Right lobe of liver (tissue), 6 donors: ENCODE data around the gene DDX39A. TPM values are rescaled to one million over a fixed set of nuclear protein-coding genes. Genes with fewer than 3 reads are reported as not detected.

ENCODE experiments used
- ATAC-seq, 4 donors: fragments of 200-7000 bp; cut with Tn5 transposase; one replicate each; pipeline ENCODE4 v1.9.1; 2020; ENCODE audit warnings: mild to moderate bottlenecking in 4 of 4, moderate library complexity in 4 of 4
- DNase-seq, 3 donors: peaks; one replicate each; pipeline ENCODE4 v3.0.0-alpha.2; 2020
- H3K27ac ChIP-seq, 3 donors: fragments of 200-600 bp; one replicate each; pipeline ENCODE4 v1.8.0; 2022
- H3K27me3 ChIP-seq, 2 donors: fragments of 200-600 bp; one replicate each; pipeline ENCODE4 v1.8.0; 2022
- H3K36me3 ChIP-seq, 4 donors: fragments of 200-600 bp; sonication (generic) in 1 of 4; one replicate each; pipeline versions ENCODE4 v1.5.1 to v1.8.0; 2017 to 2022; ENCODE audit warnings: control low read depth in 1 of 4
- H3K4me1 ChIP-seq, 4 donors: fragments of 200-600 bp; sonication (generic) in 1 of 4; one replicate each; pipeline versions ENCODE4 v1.5.1 to v1.8.0; 2017 to 2022; ENCODE audit warnings: control low read depth in 1 of 4
- H3K4me3 ChIP-seq, 3 donors: fragments of 200-600 bp; one replicate each; pipeline ENCODE4 v1.8.0; 2022
- H3K9me3 ChIP-seq, 4 donors: fragments of 200-600 bp; sonication (generic) in 1 of 4; one replicate each; pipeline versions ENCODE4 v1.5.1 to v1.8.0; 2017 to 2022; ENCODE audit warnings: control low read depth in 1 of 4
- CTCF ChIP-seq, 4 donors: fragments of 200-600 bp in 3 of 4; fragments of 450-650 bp in 1 of 4; IDR thresholded peaks; one replicate each; pipeline versions ENCODE4 v1.5.1 to v1.8.0; 2016 to 2022; ENCODE audit warnings: antibody characterized with exemption in 4 of 4, mild to moderate bottlenecking in 2 of 4
- POLR2A ChIP-seq: fragments of 450-650 bp; IDR thresholded peaks from one replicate; pipeline ENCODE4 v1.6.1; 2017; ENCODE audit warnings: antibody characterized with exemption, mild to moderate bottlenecking
- whole genome bisulfite sequencing: methylation state at CpG from one replicate; pipeline ENCODE4 v1.1.6; 2018; ENCODE audit warnings: low coverage, low lambda C conversion rate; ENCODE audit not compliant: insufficient coverage; ENCODE audit errors: missing lambda C conversion rate; 5-methylcytosine and 5-hydroxymethylcytosine counted together
- intact Hi-C, 2 donors: fragments of 100-400 bp; cut with DNase I; formaldehyde crosslinking; loops; one replicate each; pipeline versions ENCODE4 v1.11.2 to v1.14.1; 2022
- total RNA-seq, 6 experiments: library from RNA; depleted of rRNA in 2 of 6; stranded (reverse); fragments of >200 nt in 2 of 6; fragmentation: NEBNext Ultra II Directional in 3 of 6; extraction: Animal tissue kit (Norgen Biotek cat#: 25700) in 3 of 6; gene quantifications; one replicate each; pipeline versions ENCODE4 v1.1.0 to v1.2.4, GENCODE V29; 2016 to 2023
- donor health status: DM: no; HTN: yes; CAD: no.
- donor health status: DM: no; HTN: no; CAD: no.
- donor health status: DM: no; HTN: no; CAD: no.
- donor health status: DM: no; HTN: yes; CAD: no.
- donor health status: DM: no; HTN: yes; CAD: no.

DDX39A gene
- total RNA-seq, 6 experiments from 2014 or later: 12.9 to 34.5 (median 24.6) TPM

DNA sequence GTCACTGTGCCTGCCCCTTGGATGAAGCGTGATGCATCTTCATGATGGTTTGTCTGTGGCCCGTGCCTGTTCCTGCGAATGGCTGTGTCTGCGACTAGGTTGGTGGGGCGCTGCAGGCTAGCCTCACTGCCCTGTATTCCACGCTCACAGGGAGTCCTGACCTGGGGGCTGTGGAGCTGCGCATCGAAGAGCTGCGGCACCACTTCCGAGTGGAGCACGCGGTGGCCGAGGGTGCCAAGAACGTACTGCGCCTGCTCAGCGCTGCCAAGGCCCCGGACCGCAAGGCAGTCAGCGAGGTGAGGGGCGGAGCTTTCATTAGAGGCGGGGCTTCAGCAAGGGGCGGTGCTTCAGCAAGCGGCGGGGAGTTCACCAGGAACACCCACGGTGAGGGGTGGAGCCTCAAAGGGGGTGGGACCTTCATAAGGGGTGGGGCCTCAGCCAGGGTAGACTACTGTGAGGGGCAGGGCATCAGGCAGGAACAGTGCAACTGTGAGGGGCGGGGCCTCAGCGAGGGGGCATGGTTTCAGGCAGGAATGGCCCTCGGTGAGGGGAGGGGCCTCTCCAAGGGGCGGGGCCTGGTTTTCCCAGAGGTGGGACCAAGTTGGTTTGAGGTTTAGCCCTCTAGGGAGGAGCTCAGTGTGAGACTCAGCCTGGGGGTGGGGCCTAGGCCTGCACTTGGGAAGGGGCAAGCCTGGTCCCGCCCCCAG is 31.2 kb upstream of the DDX39A start:
- H3K4me3 ChIP-seq: no peak overlapping the region
- no peak for DNase-seq
- 76% methylated on average over 14 of the region's 30 CpGs for WGBS
- intact Hi-C loops: no loop called here
- no peaks in the 10 kb centered on the region for H3K4me1 ChIP-seq
- H3K27me3 ChIP-seq: no peaks in the 10 kb centered on the region
- TF ChIP-seq POLR2A (no peak), CTCF (IDR thresholded peaks at IDR 0.05) (no peak)
- H3K9me3 ChIP-seq: no peaks in the 10 kb centered on the region
- peaks cover 0 to 56% (median 11%) of the 10 kb centered on the region in 4 donors for H3K36me3 ChIP-seq
- H3K27ac ChIP-seq: no peak overlapping the region
- peak in 2 of 4 donors; percentile 51 for ATAC-seq

DNA sequence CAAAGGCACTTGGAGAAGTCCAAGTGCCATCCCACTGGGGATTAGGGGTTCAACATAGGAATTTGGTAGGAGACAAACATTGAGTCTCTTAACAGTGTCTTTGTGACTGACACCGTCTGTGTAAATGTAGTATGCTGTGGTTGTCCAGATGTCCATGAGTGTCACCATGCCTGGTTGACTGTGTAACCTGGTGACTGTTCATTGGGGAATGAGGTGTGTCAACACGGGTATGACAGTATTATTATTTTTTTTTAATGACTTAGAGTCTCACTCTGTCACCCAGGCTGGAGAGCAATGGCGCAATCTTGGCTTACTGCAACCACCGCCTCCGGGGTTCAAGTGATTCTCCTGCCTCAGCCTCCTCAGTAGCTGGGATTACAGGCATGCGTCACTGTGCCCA is 30.2 kb upstream of the DDX39A start:
- Histone ChIP-seq H3K36me3 (peaks cover 0 to 59% (median 12%) of the 10 kb centered on the region in 4 donors), H3K4me1 (no peaks in the 10 kb centered on the region), H3K27me3 (no peaks in the 10 kb centered on the region), H3K27ac (no peak overlapping the region), H3K9me3 (no peaks in the 10 kb centered on the region), H3K4me3 (no peak overlapping the region)
- DNase-seq: no peak
- 100% methylated on average over 2 of the region's 6 CpGs for WGBS
- TF ChIP-seq POLR2A: no peak
- TF ChIP-seq CTCF (IDR thresholded peaks at IDR 0.05): no peak
- no peak for ATAC-seq
- intact Hi-C loops: no loop called here

DNA sequence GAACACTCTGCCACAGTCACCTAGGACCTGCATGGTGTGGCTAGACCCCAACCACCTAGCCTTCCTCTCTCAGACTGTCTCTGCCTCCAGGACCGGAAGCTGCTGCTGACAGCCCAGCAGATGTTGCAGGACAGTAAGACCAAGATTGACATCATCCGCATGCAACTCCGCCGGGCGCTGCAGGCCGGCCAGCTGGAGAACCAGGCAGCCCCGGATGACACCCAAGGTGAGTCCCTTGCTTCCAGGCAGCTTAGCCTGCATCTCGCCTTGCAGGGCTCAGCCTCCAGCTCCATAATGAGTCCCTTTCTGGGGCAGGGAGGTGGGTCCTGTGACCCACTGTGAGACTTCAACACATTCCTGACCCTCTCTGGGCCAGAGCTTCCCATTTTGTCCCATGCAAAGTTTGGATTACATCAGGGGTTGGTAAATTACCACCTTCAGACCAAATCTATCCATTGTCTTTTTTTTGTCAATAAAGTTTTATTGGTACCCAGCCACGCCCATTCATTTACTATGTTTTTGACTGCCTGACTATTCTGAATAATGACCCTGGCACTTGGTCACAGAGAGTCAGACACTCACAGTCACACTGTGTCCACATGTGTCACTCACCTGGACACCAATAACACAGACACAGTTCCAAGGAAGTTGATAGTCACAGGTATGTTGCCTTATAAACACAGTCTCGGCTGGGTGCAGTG is 27.3 kb upstream of the DDX39A start:
- intact Hi-C loops: no loop called here
- H3K27me3 ChIP-seq: no peaks in the 10 kb centered on the region
- no peak overlapping the region for H3K4me3 ChIP-seq
- TF ChIP-seq POLR2A: no peak
- TF ChIP-seq CTCF (IDR thresholded peaks at IDR 0.05): no peak
- no peak for DNase-seq
- WGBS: 100% methylated on average over 1 of the region's 10 CpGs
- H3K9me3 ChIP-seq: no peaks in the 10 kb centered on the region
- H3K27ac ChIP-seq: no peak overlapping the region
- H3K36me3 ChIP-seq: peaks cover 0 to 69% (median 27%) of the 10 kb centered on the region in 4 donors
- H3K4me1 ChIP-seq: no peaks in the 10 kb centered on the region
- no peak for ATAC-seq

DNA sequence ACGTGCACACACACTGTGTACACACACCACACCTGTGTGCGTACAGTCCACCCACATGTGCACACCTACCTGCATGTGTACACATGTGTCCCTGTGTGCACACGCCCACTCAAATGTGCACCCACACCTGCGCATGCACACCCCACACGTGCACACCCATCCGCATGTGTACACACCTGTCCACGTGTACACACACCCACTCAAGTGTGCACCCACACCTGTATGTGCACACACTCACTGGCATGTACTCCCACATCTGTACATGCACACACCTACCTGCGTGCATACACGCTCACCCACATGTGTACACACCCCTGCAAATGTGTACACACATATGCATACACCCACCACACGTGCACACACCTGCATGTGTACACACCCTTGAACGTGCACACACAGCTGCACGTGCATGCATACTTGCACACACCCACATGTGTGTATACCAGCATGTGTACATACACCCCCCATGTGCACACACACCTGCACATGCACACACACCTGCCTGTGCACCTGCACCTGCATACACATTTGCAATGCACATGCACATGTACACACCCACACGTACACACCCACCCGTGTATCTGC is 24.6 kb upstream of the DDX39A start:
- no peaks in the 10 kb centered on the region for H3K9me3 ChIP-seq
- TF ChIP-seq CTCF (IDR thresholded peaks at IDR 0.05) (no peak), POLR2A (no peak)
- H3K36me3 ChIP-seq: peaks cover 0 to 56% (median 22%) of the 10 kb centered on the region in 4 donors
- no peak overlapping the region for H3K4me3 ChIP-seq
- no peak for DNase-seq
- H3K27ac ChIP-seq: no peak overlapping the region
- intact Hi-C loops: no loop called here
- 95% methylated on average over 7 of the region's 14 CpGs for WGBS
- H3K27me3 ChIP-seq: no peaks in the 10 kb centered on the region
- H3K4me1 ChIP-seq: peaks cover 0 to 5% (median 0%) of the 10 kb centered on the region in 4 donors
- no peak for ATAC-seq
